IPS DF 4.7 (cell line): Measurements from ENCODE around the gene FOXL2.
"Not testable (repeated sequence)": the region's sequence is repeated elsewhere in the genome, so short reads cannot be mapped to it uniquely, and the experiment has no call there.

Experiments used
- DNase-seq: peaks from one replicate; pipeline ENCODE4 v3.0.0-alpha.2; 2013; ENCODE audit warnings: low spot score; ENCODE audit errors: extremely low read depth

Gene FOXL2

DNA sequence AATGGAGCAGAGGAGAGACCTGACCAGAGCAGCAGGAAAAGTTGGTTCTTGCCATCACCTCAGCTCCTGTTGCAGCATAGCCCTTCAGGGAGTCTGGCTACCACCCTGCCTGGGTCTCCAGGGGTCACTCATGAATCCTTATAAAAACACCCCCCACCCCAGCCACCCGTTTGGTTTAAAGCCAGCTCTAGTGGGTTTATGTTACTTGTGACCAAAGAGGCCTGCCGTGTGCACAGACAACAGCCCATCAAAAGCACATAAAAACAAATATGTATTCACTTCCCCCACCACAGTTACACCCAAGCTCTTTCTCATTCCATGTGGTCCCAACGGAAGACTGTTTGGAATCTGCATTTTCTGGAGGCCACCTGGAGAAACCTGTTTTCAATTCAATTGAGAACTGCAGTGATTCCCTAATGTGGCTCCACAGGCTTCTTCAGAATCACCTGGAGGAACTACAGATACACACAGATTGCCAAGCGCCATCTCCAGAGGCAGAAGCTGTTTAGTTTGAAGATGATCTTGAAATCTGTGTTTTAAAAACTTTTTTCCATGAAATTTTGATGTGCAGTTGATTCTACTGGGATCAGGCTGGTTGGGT, 13.8 kb downstream of the FOXL2 start:
- no peak for DNase-seq

DNA sequence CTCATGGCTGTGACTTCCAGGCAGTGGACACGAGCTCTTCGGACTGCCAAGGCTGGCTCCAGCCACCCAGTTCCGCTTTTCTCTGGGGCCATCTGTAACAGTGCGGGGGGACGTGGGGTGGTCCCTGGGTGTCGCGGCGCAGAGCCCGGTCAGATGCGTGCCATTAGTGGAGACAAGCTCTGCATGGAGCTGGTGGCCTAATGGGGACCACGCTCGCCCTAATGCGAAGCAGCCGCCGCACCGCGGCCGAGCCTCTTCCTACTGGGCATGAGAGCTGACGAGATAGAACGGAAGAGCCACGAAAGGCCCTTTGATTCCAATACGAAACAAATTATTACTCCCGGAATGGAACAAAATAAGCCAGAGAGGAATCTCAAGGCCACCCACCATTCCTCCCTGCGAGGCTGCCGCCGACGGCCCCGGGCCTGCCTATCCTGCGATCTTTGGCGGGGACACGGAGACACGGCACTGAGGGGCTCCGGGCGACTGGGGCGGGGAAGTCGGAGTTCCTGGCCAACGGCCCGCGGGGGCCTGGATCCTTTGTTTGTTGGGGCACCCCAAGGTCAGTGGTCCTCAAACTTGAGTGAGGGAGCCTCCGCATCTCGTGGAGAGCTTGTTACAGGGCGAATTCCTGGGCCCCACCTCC, 18.1 kb downstream of the FOXL2 start:
- DNase-seq = no peak

DNA sequence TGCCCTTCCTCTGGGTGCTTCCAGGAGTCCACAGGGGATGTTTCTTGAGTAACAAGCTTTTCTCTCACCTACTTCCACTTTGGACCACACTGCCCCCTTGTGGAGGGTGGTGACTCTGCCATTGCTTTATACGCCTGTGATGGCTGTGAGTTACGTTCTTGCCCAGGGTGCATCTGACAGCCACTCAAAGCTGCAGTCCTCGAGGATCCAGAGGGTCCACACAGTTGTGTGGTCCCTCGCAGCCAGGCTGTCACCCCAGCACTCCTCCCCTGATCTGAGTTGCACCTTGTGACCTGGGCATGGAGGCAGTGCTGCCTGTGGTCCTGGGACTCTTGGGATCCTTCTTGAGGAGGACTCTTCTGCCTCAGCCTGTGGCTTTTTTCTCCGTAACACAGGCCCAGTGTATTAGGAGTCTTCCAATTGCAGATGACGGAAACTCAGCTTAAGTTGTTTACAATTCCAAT, 23.4 kb downstream of the FOXL2 start:
- DNase-seq = no peak

DNA sequence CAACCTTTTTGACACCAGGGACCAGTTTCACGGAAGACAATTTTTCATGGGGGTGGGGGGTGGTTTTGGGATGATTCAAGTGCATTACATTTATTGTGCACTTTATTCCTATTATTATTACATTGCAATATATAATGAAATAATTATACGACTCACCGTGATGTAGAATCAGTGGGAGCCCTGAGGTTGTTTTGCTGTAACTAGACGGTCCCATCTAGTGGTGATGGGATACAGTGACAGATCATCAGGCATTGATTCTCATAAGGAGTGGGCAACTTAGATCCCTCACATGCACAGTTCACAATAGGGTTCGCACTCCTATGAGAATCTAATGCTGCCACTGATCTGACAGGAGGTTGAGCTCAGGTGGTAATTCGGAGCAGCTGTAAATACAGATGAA, 24.5 kb downstream of the FOXL2 start:
- not testable (repeated sequence) for DNase-seq

DNA sequence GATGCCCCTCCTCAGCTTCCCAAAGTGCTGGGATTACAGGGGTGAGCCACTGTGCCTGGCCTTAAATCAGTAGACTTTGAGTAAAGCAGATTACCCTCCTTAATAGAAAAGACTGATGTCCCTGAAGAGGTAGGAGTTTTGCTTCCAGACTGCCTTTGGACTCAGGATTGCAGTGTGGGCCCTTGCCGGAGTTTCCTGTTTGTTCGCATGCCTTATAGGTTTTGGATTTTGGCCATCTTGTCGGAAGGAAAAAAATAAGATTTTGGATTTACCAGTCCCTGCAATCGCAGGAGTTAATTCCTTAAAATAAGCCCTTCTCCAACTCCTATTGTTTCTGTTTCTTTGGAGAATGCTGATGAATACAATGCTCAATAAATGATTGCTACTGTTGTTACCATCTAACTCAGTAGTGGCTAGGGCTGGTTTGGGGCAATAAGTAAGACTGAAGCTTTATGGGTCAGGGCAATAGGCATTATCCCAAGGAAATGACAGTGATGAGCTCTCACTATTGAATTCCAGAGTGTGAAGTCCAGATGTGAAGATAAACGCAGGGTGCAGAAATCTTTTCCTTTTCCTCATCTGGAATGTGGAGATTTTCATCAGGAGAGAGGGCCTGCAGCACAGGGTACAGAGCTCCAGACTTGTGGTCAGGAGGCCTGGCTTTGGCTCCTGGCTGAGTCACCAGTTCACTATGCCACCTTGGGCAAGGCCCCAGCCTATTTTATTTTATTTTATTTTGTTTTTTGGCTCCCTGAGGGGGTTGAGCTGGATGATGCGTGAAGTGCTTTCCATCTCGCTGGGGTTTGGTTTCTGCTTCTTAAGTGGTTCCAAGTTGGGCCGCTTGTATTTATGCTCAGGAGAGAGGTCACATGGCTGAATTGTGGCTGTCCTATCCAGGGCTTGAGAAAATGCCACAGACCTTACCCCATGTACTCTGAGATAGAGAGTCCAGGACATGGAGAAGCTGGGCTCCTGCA, 25.3 kb downstream of the FOXL2 start:
- no peak for DNase-seq

DNA sequence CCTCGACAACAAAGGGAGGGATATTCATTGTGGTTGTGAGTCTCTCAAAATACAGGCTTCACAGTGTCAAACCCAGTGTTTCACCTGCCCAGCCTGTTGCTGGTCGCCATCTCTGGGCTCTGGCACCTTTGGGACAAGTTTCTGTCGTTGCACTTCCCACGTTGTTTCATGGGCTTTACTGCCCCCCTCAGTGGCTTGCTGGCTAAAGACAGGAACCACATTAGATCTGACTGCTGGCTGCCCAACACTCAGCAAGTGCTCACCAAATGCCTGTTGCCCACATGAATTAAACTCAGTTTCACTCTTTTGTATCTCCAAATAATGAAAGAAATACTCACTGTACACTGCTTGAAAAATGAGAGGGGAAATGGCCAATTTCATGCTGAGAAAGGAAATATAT, 27.6 kb downstream of the FOXL2 start:
- no peak for DNase-seq

DNA sequence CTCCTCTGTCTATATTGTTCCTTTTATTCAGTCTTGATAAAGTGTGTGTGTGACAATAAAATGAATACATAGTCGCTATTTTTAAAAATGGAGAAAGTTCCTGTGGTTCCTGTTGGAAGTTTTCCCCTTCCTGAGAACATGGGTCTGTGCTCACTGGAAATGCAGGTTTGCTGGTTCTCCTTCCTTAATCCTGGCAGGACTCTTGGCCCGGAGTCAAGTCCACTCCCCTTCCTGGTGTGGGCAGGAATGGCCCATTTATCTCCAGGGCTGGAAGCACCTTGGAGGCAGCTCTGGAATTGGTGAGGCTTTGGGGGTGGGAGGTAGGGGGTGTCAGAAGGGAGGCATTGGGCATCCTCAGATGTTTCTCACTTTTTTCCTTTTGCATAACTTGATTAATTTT, 30.1 kb downstream of the FOXL2 start:
- no peak for DNase-seq

DNA sequence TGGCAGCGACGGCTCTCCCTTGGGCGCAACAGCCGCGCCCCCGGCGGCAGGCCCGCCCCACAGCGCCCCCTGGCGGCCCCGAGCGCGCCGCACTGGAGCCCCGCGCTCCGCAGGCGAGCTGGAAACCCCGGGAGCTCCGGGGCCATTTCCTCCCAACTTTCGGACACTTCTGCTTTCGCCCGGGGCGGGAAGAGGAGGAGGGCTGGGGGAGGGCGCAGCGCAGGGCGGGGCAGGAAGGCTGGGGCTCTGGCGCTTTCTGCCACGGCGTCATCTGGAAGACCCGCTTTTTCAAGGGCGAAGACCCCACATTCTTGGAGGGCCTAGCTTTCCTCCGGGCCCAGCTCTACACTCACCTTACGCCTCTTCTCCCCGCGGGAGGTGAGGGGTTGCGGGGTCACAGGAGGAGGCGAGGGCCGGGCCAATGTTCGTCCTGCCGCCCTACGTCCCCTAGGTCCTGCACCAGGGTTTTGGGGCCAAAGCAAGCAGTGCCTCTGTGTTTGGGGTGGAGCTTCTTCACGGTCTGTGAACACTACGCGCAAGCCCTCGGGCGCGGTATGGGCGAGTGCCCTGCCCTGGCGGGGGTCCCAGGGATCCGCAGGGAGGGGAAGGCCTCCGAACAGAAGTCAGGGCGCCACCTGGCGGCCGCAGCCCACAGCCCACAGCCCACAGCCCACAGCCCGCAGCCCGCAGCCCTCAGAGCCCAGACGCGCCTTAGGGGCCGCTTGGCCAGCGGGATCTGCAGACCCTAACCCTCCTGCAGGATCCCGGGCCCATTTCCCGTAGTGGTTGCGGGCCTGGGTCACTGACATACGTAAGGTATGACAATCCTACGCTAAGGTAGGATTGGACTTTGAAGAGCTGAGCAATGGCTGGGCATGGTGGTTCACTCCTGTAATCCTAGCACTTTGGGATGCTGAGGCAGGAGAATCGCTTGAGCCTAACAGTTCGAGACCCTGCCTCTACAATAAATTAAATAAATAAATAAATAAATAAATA, 31.1 kb downstream of the FOXL2 start:
- DNase-seq = no peak

DNA sequence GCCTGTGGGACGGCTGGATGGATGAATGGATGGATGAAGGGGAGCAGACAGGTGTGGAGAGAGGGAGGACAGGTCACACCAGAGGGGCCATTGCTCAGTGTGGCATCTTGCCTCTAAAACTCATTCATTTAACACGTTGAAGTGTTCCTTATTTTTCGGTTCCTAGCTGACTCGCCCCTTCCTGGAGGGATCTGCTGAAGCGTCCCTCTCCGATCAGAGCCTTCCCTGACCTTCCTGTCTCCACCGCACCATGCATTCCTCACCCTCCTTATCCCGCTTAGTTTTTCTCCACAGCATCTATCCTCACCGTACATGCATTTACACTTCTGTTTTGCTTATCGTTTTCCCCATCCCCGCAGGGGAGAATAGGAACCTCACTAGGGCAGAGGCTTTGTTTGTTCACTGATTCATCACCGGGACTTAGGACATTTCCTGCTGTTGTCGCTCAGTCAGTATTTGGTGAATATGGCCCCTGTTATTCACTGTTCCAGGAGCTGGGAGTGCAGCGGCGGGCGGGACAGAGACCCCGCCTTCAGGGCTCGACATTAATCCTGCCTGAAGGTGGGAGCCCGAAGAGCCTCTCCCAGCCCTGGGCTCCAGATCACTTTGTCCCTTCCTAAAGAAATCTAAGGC, 32.0 kb downstream of the FOXL2 start:
- no peak for DNase-seq

DNA sequence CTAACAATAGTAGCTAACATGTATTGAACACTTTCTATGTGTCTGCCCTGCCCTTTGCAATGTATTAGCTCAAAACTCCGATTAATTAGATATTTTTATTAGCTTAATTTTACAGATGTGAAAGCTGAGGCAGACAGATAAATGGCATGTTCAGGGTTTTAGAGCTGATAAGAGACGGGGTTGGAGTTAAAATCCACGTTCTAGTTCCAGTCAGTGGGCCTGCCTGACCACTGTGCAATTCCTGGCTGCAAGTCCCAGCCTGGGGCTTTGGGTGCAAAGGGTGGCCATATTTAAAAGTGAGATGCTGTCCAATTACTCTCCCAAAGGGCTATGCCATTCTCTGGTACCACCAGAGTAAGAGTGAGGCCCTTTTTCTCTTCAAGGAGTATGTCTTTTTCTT, 33.2 kb downstream of the FOXL2 start:
- no peak for DNase-seq

DNA sequence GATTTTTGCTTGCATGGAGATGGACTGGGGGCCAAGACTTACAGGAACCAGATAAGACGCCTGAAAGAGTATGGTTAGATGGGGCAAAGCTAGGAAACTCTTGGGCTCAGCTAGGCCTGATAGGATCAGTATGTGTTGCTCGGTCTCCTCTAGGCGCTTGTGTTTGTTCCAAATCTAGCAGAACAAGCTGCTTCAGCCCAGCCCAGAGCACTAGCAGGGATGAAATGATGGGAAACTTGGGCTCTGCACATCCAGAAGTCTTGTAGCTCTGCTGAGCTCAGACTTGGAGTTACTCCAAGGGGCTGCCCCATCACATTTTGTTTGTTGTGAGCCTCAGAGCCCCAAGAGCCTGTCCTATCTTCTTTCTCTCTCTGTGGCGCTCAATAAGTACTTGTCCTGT, 34.7 kb downstream of the FOXL2 start:
- no peak for DNase-seq

DNA sequence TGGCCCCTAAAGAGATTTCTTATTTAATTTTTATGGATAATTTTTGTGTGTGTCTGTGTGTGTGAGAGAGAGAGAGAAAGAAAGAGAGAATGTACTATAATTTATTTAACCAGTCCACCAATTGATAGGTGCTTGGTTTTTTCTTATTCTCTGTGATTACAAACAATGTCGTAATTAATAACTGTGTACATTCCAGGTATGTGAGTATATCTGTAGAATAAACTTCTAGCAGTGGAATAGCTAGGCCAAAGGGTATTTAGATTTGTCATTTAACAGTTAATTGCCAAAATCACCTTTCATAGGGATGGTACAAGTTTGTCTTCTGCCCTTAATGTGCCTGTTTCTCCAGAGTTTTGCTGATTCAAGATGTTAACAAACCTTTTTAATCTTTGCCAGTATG, 35.3 kb downstream of the FOXL2 start:
- no peak for DNase-seq

DNA sequence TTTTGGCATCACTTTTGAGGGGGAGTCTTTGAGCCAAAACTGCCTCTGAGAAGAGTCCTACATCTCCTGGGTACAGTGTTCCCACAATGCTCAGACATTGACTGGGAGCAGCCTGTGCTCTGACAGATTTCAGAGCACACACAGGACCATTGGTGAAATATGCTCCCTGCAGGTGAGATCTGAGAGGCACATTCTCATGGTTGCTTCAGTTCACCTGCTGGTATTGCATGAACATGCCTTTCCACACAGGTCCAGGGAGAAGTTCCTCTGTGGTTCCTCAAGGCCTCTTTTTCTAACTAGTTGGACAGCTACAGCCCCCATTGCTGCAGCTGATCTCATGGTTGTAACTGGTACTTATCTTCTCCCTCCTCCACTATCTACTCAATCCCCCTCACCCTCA, 37.0 kb downstream of the FOXL2 start:
- DNase-seq = no peak

DNA sequence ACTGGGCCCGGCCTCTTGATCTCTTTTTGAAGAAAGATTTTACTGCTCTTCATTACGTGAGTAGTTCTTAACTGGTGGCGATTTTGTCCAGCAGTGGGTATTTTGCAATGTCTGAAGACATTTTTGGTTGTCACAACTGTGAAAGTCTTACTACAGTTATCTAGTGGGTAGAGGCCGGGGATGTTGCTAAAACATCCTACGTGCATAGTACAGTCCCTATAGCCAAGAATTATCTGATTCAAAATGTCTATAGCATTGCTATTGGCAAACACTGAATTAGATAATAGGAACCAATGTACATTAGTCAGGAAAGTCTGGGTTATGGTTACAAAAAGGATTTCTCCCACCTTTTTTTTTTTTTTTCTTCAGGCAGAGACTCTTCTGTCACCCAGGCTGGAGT, 38.1 kb downstream of the FOXL2 start:
- no peak for DNase-seq

DNA sequence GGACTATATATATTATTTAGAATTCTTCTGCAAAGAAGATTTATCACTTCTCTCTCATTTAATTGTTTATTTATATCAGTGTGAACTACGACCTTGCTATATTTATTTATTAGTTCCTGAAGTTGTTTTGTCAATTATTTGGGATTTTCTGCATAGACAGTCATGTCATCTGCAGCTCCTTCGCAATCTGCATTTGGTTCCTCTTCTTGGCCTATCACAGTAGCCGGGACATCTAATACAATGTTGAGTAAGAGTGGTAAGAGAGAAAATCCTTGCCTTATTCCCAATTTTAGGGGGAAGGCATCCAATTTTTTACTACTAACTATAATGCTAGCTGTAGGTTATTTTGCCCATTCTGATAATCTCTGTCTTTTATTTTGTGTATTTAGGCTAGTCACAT, 39.4 kb downstream of the FOXL2 start:
- DNase-seq = no peak

DNA sequence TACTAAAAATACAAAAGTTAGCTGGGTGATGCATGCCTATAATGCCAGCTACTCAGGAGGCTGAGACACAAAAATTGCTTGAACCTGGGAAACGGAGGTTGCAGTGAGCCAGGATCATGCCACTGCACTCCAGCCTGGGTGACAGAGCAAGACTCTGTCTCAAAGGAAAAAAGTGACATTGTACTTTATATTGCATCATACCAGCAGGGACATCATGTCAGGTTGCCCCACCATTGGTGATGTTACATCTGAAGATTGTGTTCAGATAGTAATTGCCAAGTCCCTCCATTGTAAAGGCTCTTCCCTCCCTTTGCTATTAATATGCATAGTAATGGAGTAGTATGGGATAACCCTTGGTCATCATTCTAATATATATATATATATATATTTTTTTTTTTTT, 44.8 kb downstream of the FOXL2 start:
- DNase-seq = no peak

DNA sequence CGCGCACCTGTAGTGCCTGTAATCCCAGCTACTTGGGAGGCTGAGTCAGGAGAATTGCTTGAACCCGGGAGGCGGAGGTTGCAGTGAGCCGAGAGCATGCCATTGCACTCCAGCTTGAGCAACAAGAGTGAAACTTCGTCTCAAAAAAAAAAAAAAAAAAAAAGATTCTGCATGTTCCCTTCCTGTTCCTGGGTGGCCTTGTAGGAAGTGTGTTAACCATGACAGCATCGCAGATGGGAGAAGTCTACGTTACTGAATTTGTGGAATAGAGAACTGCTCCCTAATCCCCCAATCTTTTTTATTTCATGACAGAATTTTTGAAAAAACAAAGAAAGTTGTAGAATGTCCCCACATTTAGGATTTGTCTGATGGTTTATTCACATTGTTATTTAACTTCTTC, 45.4 kb downstream of the FOXL2 start:
- DNase-seq = no peak

DNA sequence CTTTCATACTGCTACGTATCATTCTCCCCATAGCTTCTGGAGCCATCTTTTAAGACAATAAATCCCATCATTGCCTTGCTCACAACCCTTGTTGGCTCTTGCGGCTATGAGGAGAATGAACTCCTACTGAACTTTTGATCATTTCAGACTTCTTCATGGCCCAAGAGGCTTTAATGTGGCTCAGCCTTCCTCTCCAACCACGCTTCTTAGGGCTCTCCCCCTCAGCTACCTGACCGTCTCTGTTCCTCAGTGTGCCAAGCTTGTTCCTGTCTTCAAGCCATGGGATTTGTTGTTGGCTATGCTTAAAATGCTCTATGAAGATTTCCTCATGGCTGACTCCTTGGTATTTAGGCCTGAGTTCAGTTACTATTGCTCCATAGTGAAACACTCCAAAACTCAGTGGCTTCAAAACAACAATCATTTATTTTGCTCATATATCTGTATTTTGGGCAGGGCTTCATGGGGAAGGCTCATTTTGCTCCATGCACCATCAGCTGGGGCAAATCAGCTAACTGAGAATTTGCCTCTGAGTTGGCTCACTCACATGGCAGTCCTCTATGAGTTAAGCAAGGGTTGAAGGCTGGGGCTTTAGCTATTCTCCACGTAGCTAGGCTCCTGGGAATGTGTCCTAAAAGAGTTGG, 47.5 kb downstream of the FOXL2 start:
- DNase-seq = no peak

DNA sequence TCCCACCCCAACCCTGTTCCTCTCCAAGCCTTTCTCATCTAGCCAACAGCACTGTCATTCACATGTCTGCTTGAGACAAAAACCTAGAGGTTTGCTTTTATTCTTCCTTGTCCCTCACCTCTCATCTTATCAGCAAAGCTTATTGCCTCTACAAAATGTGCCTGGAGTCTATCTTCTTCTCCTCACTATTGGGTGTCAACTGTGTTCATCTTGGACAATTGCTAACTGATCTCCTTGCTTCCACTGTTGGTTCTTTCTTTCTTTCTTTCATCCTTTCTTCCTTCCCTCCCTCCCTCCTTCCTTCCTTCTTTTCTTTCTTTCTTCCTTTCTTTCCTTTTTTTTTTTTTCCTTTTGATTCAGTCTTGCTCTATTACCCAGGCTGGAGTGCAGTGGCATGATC, 48.2 kb downstream of the FOXL2 start:
- DNase-seq = no peak

DNA sequence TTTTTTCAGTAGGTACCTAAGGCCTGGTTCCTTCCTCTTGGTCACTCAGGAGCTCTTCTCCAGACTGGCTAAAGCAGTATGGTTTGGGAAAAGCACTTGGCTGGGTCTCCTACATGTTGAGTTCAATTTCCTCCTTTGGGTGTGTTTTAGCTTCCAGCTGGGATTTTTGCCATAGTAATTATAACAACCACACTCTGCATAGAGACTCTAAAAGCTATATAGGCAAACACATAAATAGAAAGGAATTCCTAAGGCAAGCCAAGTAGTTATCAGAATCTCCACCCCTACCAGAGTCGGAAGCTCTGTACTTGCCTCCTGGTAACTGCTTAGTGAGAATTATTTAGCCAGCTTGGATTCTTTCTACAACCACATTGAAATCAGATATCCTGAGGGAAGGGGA, 48.6 kb downstream of the FOXL2 start:
- DNase-seq = no peak
